Rectal smooth muscle tissue (tissue), 1 donor: ENCODE measurements around the gene RIMS3.

Experiments used
- H3K27ac ChIP-seq: one replicate; pipeline ENCODE4 v1.7.0; 2013; ENCODE audit warnings: low read depth, low read length, inconsistent platforms
- H3K27me3 ChIP-seq: one replicate; pipeline ENCODE4 v1.7.0; 2013; ENCODE audit warnings: low read length; ENCODE audit not compliant: control insufficient read depth, insufficient read depth
- H3K36me3 ChIP-seq: one replicate; pipeline ENCODE4 v1.7.0; 2013; ENCODE audit warnings: low read length; ENCODE audit not compliant: control insufficient read depth, insufficient read depth
- H3K4me1 ChIP-seq: one replicate; pipeline ENCODE4 v1.7.0; 2013; ENCODE audit warnings: low read length; ENCODE audit not compliant: control insufficient read depth, insufficient read depth
- H3K4me3 ChIP-seq: one replicate; pipeline ENCODE4 v1.7.0; 2013; ENCODE audit warnings: low read length
- H3K9ac ChIP-seq: one replicate; pipeline ENCODE4 v1.7.0; 2013; ENCODE audit warnings: low read length

RIMS3 gene

GRCh38 chr1:40646315-40646714, 19.2 kb downstream of the RIMS3 start:
- Histone ChIP-seq H3K27me3 (no peaks in the 10 kb centered on the region), H3K36me3 (peaks cover 4% of the 10 kb centered on the region), H3K27ac (no peak overlapping the region), H3K4me1 (no peaks in the 10 kb centered on the region), H3K9ac (no peak overlapping the region), H3K4me3 (no peak overlapping the region)

- Histone ChIP-seq H3K36me3 (peaks cover 7% of the 10 kb centered on the region), H3K27me3 (no peaks in the 10 kb centered on the region), H3K4me1 (no peaks in the 10 kb centered on the region), H3K27ac (no peak overlapping the region), H3K4me3 (no peak overlapping the region), H3K9ac (no peak overlapping the region)
Observed at GRCh38 chr1:40645118-40645680, 20.3 kb downstream of the RIMS3 start.

GRCh38 chr1:40641601-40642242, 23.8 kb downstream of the RIMS3 start:
- Histone ChIP-seq H3K9ac (no peak overlapping the region), H3K27ac (no peak overlapping the region), H3K4me3 (no peak overlapping the region), H3K27me3 (no peaks in the 10 kb centered on the region), H3K4me1 (no peaks in the 10 kb centered on the region), H3K36me3 (peaks cover 7% of the 10 kb centered on the region)

- H3K9ac ChIP-seq = no peak overlapping the region
- no peaks in the 10 kb centered on the region for H3K4me1 ChIP-seq
- peaks cover 7% of the 10 kb centered on the region for H3K36me3 ChIP-seq
- H3K27me3 ChIP-seq = no peaks in the 10 kb centered on the region
- H3K4me3 ChIP-seq = no peak overlapping the region
- H3K27ac ChIP-seq = no peak overlapping the region
Observed at GRCh38 chr1:40640314-40641076, 25.0 kb downstream of the RIMS3 start.

- peaks cover 7% of the 10 kb centered on the region for H3K36me3 ChIP-seq
- no peak overlapping the region for H3K4me3 ChIP-seq
Observed at GRCh38 chr1:40638097-40639036, 27.1 kb downstream of the RIMS3 start.

GRCh38 chr1:40637470-40638007, 27.9 kb downstream of the RIMS3 start:
- Histone ChIP-seq H3K9ac (no peak overlapping the region), H3K4me1 (no peaks in the 10 kb centered on the region), H3K27me3 (no peaks in the 10 kb centered on the region), H3K4me3 (no peak overlapping the region), H3K36me3 (peaks cover 7% of the 10 kb centered on the region), H3K27ac (no peak overlapping the region)

More at GRCh38 chr1:40638097-40639036, 27.1 kb downstream of the RIMS3 start:
- H3K27me3 ChIP-seq = no peaks in the 10 kb centered on the region
- no peaks in the 10 kb centered on the region for H3K4me1 ChIP-seq
- H3K9ac ChIP-seq = no peak overlapping the region
- no peak overlapping the region for H3K27ac ChIP-seq

- Histone ChIP-seq H3K4me1 (no peaks in the 10 kb centered on the region), H3K27ac (no peak overlapping the region), H3K9ac (no peak overlapping the region), H3K27me3 (no peaks in the 10 kb centered on the region), H3K36me3 (peaks cover 7% of the 10 kb centered on the region), H3K4me3 (no peak overlapping the region)
Observed at GRCh38 chr1:40636777-40637176, 28.7 kb downstream of the RIMS3 start.

- H3K36me3 ChIP-seq = no peaks in the 10 kb centered on the region
- no peaks in the 10 kb centered on the region for H3K27me3 ChIP-seq
- H3K4me1 ChIP-seq = no peaks in the 10 kb centered on the region
- H3K4me3 ChIP-seq = no peak overlapping the region
- no peak overlapping the region for H3K9ac ChIP-seq
- no peak overlapping the region for H3K27ac ChIP-seq
Observed at GRCh38 chr1:40635763-40636500, 29.6 kb downstream of the RIMS3 start.

- Histone ChIP-seq H3K27ac (no peak overlapping the region), H3K36me3 (no peaks in the 10 kb centered on the region), H3K27me3 (no peaks in the 10 kb centered on the region), H3K4me1 (no peaks in the 10 kb centered on the region), H3K9ac (no peak overlapping the region), H3K4me3 (no peak overlapping the region)
Observed at GRCh38 chr1:40634901-40635655, 30.4 kb downstream of the RIMS3 start.

GRCh38 chr1:40633931-40634376, 31.5 kb downstream of the RIMS3 start:
- H3K36me3 ChIP-seq = no peaks in the 10 kb centered on the region
- H3K4me1 ChIP-seq = no peaks in the 10 kb centered on the region
- H3K27me3 ChIP-seq = no peaks in the 10 kb centered on the region
- no peak overlapping the region for H3K4me3 ChIP-seq
- peak overlapping the region; percentile 27 for H3K27ac ChIP-seq
- no peak overlapping the region for H3K9ac ChIP-seq

GRCh38 chr1:40633523-40633922, 32.0 kb downstream of the RIMS3 start:
- Histone ChIP-seq H3K36me3 (no peaks in the 10 kb centered on the region), H3K27me3 (no peaks in the 10 kb centered on the region), H3K27ac (peak overlapping the region; percentile 17)

More at GRCh38 chr1:40633523-40633922, 32.0 kb downstream of the RIMS3 start:
- Histone ChIP-seq H3K4me3 (no peak overlapping the region), H3K9ac (no peak overlapping the region), H3K4me1 (no peaks in the 10 kb centered on the region)
